Hepatocyte (in vitro differentiated cells): ENCODE data around the gene KCNJ16.

Experiments
- CTCF ChIP-seq: fragments of 200-600 bp; sonication (generic); IDR thresholded peaks from 2 replicates; pipeline ENCODE4 v1.5.1; 2016; ENCODE audit warnings: antibody characterized with exemption, mild to moderate bottlenecking; ENCODE audit not compliant: poor library complexity
- EZH2 ChIP-seq: fragments of 200-600 bp; sonication (generic); IDR thresholded peaks from 2 replicates; pipeline ENCODE4 v1.6.1; 2016; ENCODE audit warnings: antibody characterized with exemption, mild to moderate bottlenecking, borderline replicate concordance

- peak; percentile 74 for TF ChIP-seq CTCF
- no peak for TF ChIP-seq EZH2
Measured at GRCh38 chr17:70168044-70168976, 93.3 kb downstream of the KCNJ16 start.
